ENCODE measurements around the gene KIF13A. TPM values are rescaled to one million over a fixed set of nuclear protein-coding genes. Genes with fewer than 3 reads are reported as not detected.

Gene KIF13A
- total and polyA plus RNA-seq, 2 donors from 2014 or later, result 12.6 to 35.9 TPM

- intact Hi-C loops (cut with DNase I), result no loop called here
- no peaks in the 10 kb centered on the region for H3K36me3 ChIP-seq (ENCODE audit: control insufficient read depth in 2 of 3, insufficient read depth in 3 of 3, low read length in 3 of 3)
- H3K4me3 ChIP-seq (ENCODE audit: low read length in 3 of 3), result no peak overlapping the region
- no peaks in the 10 kb centered on the region for H3K9me3 ChIP-seq (ENCODE audit: control insufficient read depth in 2 of 3, insufficient read depth in 1 of 3, low read length in 3 of 3)
- H3K27ac ChIP-seq (ENCODE audit: low read depth in 2 of 2, low read length in 2 of 2), result no peak overlapping the region
- no peak overlapping the region for H3K9ac ChIP-seq (ENCODE audit: low read length in 3 of 3)
- TF ChIP-seq CTCF (IDR thresholded peaks at IDR 0.05; ENCODE audit: borderline replicate concordance, extremely low read depth, insufficient read depth), result no peak
- DNase-seq (no peak), FAIRE-seq (no peak)
- peaks cover 0 to 4% (median 0%) of the 10 kb centered on the region in 3 donors for H3K4me1 ChIP-seq (ENCODE audit: control insufficient read depth in 2 of 3, insufficient read depth in 2 of 3, low read depth in 1 of 3, low read length in 3 of 3)
- H3K27me3 ChIP-seq (ENCODE audit: control insufficient read depth, insufficient read depth, low read length), result no peaks in the 10 kb centered on the region
Measured at GRCh38 chr6:17974570-17975368, 12.7 kb downstream of the KIF13A start.

GRCh38 chr6:17972978-17973622 lies 14.3 kb downstream of the KIF13A start:
- FAIRE-seq, result no peak
- intact Hi-C loops (cut with DNase I), result no loop called here
- no peak overlapping the region for H3K4me3 ChIP-seq (ENCODE audit: low read length in 3 of 3)
- TF ChIP-seq CTCF (IDR thresholded peaks at IDR 0.05; ENCODE audit: borderline replicate concordance, extremely low read depth, insufficient read depth), result no peak
- no peak overlapping the region for H3K27ac ChIP-seq (ENCODE audit: low read depth in 2 of 2, low read length in 2 of 2)
- H3K9me3 ChIP-seq (ENCODE audit: control insufficient read depth in 2 of 3, insufficient read depth in 1 of 3, low read length in 3 of 3), result no peaks in the 10 kb centered on the region
- H3K27me3 ChIP-seq (ENCODE audit: control insufficient read depth, insufficient read depth, low read length), result no peaks in the 10 kb centered on the region
- DNase-seq, result no peak
- H3K4me1 ChIP-seq (ENCODE audit: control insufficient read depth in 2 of 3, insufficient read depth in 2 of 3, low read depth in 1 of 3, low read length in 3 of 3), result peaks cover 0 to 10% (median 0%) of the 10 kb centered on the region in 3 donors
- H3K9ac ChIP-seq (ENCODE audit: low read length in 3 of 3), result no peak overlapping the region
- H3K36me3 ChIP-seq (ENCODE audit: control insufficient read depth in 2 of 3, insufficient read depth in 3 of 3, low read length in 3 of 3), result no peaks in the 10 kb centered on the region

- Histone ChIP-seq H3K27me3 (ENCODE audit: control insufficient read depth, insufficient read depth, low read length) (no peaks in the 10 kb centered on the region), H3K9me3 (ENCODE audit: control insufficient read depth in 2 of 3, insufficient read depth in 1 of 3, low read length in 3 of 3) (no peaks in the 10 kb centered on the region), H3K4me3 (ENCODE audit: low read length in 3 of 3) (no peak overlapping the region), H3K36me3 (ENCODE audit: control insufficient read depth in 2 of 3, insufficient read depth in 3 of 3, low read length in 3 of 3) (no peaks in the 10 kb centered on the region), H3K4me1 (ENCODE audit: control insufficient read depth in 2 of 3, insufficient read depth in 2 of 3, low read depth in 1 of 3, low read length in 3 of 3) (peaks cover 0 to 10% (median 0%) of the 10 kb centered on the region in 3 donors), H3K9ac (ENCODE audit: low read length in 3 of 3) (no peak overlapping the region), H3K27ac (ENCODE audit: low read depth in 2 of 2, low read length in 2 of 2) (no peak overlapping the region)
- intact Hi-C loops (cut with DNase I), result no loop called here
- peak in 2 of 5 donors; percentile 27 to 51 for DNase-seq
- TF ChIP-seq CTCF (IDR thresholded peaks at IDR 0.05; ENCODE audit: borderline replicate concordance, extremely low read depth, insufficient read depth), result no peak
- no peak for FAIRE-seq
Measured at GRCh38 chr6:17972074-17972952, 15.1 kb downstream of the KIF13A start.

Measured in kidney (tissue), 14 donors.